Cardiac fibroblast (primary cell): Measurements from ENCODE around the gene CENPF.
A peak's percentile ranks its signal among the peaks of the same experiment; 100 is the strongest.

Source experiments
- DNase-seq, 2 donors: peaks; one replicate each; pipeline versions ENCODE4 v3.0.0 to v3.0.0-alpha.2; 2010; ENCODE audit warnings: low read depth in 2 of 2
- H3K4me3 ChIP-seq, 2 donors: replicated peaks in 1 of 2; 1 replicate in 1 of 2; 2 replicates in 1 of 2; pipeline ENCODE4 v1.5.1; 2011; ENCODE audit warnings: low read depth in 2 of 2, low read length in 2 of 2, mild to moderate bottlenecking in 2 of 2, moderate library complexity in 1 of 2
- TF ChIP-seq, protein P1 (sequence below): IDR thresholded peaks from one replicate; pipeline ENCODE4 v1.5.1; 2011; ENCODE audit warnings: low read depth, mild to moderate bottlenecking, low read length, inconsistent platforms

Gene CENPF

DNA sequence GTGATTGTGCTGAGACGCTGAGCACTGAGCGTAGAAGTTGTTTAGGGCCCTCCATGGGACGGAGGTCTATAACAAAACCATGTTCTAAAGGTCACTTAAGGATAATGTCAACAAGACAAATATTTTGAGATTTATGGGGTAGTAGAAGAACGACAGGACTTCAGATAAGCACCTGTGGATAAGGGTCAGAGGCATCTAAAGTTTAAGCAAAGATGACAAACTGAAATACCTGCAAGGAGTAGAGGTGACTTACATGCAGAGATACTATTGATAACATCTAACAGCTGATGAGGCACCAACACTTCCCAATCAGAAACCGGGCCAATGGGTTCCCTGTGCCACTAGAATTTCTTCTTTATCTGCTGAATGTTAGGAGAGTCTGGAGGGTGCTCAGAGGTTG, 83.5 kb downstream of the CENPF start:
- DNase-seq, result no peak
- TF ChIP-seq, protein P1, sequence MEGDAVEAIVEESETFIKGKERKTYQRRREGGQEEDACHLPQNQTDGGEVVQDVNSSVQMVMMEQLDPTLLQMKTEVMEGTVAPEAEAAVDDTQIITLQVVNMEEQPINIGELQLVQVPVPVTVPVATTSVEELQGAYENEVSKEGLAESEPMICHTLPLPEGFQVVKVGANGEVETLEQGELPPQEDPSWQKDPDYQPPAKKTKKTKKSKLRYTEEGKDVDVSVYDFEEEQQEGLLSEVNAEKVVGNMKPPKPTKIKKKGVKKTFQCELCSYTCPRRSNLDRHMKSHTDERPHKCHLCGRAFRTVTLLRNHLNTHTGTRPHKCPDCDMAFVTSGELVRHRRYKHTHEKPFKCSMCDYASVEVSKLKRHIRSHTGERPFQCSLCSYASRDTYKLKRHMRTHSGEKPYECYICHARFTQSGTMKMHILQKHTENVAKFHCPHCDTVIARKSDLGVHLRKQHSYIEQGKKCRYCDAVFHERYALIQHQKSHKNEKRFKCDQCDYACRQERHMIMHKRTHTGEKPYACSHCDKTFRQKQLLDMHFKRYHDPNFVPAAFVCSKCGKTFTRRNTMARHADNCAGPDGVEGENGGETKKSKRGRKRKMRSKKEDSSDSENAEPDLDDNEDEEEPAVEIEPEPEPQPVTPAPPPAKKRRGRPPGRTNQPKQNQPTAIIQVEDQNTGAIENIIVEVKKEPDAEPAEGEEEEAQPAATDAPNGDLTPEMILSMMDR, result no peak
- H3K4me3 ChIP-seq, result no peak overlapping the region

DNA sequence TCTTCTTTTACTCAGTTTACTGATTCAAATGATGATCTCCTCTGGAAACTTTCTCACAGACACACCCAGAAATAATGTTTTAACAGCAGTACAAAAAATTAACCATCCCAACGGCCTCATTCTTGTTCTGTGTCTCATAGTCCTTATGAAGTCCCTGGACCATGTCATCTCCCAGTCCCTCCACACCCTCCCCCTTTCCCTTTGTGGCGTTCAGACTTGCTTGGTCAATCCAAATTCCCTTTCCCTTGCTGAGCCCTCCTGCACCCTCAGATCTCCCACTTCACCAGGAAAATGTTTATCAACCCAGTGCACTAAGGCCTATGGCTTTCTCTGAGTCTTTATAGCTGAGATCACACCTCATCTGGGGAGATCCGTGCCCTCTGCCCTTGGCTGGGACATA, 85.9 kb downstream of the CENPF start:
- no peak overlapping the region for H3K4me3 ChIP-seq
- TF ChIP-seq, protein P1, result no peak
- no peak for DNase-seq

DNA sequence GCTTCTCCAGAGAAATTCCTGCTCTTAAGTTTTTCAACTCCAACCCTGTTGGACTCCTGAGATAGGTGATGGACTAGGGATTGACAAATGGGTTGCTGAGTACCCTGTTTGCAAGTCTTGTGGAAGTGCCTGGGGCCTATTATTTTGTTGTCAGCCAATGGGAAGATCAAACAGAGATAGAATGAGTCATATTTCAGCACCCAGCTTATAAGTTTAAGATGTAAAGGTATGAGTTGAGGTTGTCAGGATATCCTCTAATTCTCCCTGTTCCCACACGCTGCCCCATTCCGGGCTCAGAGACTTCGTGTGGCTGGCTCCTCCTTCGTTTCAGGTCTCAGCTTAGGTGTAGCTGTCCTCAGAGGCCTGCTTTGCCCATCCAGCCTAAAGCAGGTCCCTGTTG, 91.8 kb downstream of the CENPF start:
- TF ChIP-seq, protein P1, result no peak
- no peak for DNase-seq
- H3K4me3 ChIP-seq, result no peak overlapping the region

DNA sequence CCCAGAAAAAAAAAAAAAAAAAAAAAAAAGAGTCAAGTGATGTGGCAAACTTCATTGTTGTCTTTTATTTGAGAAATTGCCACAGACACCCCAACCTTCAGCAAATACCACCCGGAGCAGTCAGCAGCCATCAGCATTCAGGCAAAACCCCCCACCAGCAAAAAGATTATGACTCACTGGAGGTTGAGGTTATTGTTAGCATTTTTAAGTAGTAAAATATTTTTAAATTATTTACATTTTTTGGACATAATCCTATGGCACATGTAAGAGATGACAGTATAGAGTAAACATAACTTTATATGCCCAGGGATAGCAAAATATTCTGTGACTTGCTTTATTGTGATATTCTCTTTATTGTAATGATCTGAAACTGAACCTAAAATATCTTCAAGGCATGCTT, 95.6 kb downstream of the CENPF start:
- no peak for DNase-seq
- TF ChIP-seq, protein P1, result no peak
- H3K4me3 ChIP-seq, result no peak overlapping the region

DNA sequence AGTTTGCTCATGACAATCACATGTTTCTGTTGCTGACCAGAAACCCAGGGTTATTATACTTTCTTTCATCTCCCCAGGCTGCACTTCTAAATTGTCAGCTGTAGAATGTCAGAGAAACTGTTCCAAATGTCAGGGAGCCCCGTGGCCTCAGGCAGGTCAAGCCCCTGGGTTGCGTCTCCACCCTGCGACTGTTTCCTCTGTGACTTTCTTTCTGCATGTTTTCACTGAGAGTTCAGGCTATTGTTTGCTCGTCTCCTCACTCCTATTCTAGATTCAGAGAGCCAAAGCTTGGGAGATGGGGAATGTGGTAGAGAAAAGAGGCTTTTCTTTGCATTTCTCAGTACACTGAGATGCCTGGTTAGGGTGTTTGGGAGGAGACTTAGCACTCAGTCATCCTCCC, 97.4 kb downstream of the CENPF start:
- no peak for DNase-seq
- H3K4me3 ChIP-seq, result no peak overlapping the region
- TF ChIP-seq, protein P1, result no peak

DNA sequence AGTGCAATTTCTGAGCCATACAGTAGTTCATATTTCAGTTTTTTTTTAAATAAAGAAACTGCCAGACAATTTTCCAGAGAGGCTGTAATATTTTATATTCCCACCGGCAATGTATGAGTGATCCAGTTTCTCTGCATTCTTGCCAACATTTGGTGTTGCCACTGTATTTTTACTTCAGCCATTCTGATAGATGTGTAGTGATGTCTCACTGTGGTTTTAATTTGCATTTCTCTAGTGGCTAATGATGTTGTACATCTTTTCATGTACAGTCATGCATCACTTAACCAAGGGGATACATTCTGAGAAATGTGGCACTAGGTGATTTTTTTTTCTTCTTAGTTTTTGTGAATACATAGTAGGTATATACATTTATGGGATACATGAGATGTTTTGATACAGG, 99.6 kb downstream of the CENPF start:
- TF ChIP-seq, protein P1, result no peak
- DNase-seq, result no peak
- no peak overlapping the region for H3K4me3 ChIP-seq

DNA sequence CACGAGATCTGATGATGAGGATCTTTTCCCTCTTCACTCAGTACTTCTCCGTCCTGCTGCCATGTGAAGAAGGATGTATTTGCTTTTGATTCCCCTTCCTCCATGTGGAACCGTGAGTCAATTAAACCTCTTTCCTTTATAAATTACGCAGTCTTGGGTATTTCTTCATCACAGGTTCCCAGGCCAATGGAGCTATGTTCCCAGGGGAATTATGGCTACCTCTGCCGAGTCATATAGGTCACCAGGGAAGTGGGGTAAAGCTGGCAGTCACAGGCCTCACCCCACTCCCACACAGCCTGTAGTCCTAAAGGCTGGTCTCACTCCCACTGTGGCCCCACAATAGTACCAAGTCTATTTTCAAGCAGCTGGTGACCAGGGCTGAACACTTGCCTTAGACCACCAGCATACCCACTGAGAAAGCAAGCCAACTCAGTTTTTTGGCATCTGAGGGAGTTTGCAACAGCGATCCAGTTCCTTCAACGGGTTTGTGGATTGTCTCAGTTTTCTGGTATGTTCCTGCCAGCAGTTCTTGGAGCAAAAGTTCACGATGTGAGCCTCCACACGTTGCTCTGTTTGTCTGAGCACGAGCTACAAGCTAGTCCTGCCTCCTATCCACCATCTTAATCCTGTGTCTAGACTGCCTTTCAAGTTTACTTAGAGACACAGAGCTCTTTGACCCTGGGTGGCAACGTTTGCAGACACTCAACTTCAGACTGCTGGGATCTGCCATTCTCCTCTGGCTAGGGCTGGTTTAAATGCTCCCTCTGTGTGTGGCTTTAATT, 104.5 kb downstream of the CENPF start:
- H3K4me3 ChIP-seq, result no peak overlapping the region
- TF ChIP-seq, protein P1, result no peak
- peak; percentile 22 to 73 for DNase-seq
